Nephron progenitor cell (in vitro differentiated cells): Measurements from ENCODE around the gene PIK3CB.

Source experiments
- DNase-seq: peaks from one replicate; pipeline ENCODE4 v3.0.0; 2021
- H3K27ac Mint-ChIP-seq: 2 replicates; pipeline ENCODE4 v1.8.0; 2021; ENCODE audit warnings: mild to moderate bottlenecking, moderate library complexity, mixed read lengths
- H3K27me3 Mint-ChIP-seq: 2 replicates; pipeline ENCODE4 v1.8.0; 2021; ENCODE audit warnings: mild to moderate bottlenecking, low read depth, mixed read lengths; ENCODE audit not compliant: poor library complexity
- H3K36me3 Mint-ChIP-seq: 2 replicates; pipeline ENCODE4 v1.8.0; 2021; ENCODE audit warnings: low read depth, mixed read lengths
- H3K4me1 Mint-ChIP-seq: 2 replicates; pipeline ENCODE4 v1.8.0; 2021; ENCODE audit warnings: mixed read lengths
- H3K4me3 Mint-ChIP-seq: 2 replicates; pipeline ENCODE4 v1.8.0; 2021; ENCODE audit warnings: mild to moderate bottlenecking, moderate library complexity, mixed read lengths
- H3K9me3 Mint-ChIP-seq: 2 replicates; pipeline ENCODE4 v1.8.0; 2021; ENCODE audit warnings: mild to moderate bottlenecking, moderate library complexity, mixed read lengths
- TF ChIP-seq, protein P1 (sequence below): fragments of 200-600 bp; sonication (generic); IDR thresholded peaks from 2 replicates; pipeline ENCODE4 v1.5.0; 2021; ENCODE audit warnings: antibody characterized with exemption

The PIK3CB gene

DNA sequence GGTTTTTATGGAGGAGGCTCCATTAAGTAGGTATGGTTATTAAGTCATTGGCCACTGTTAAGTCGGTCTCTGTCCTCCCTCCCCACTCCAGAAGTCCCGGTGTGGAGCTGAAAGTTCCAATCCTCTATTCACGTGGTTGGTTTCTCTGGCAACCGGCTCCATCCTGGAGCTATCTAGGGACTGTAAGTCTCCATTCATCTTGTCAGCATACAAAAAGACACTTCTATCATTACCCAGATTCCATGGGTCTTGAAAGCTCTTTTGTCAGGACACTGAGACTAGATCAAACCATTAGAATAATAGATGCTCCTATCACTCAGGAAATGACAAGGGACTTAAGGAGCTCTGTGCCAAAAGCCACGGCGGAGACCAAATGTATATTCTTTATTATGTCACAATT lies 110.3 kb downstream of the PIK3CB start:
- no peaks in the 10 kb centered on the region for H3K36me3 Mint-ChIP-seq
- H3K4me1 Mint-ChIP-seq: peaks cover 14% of the 10 kb centered on the region
- H3K9me3 Mint-ChIP-seq: no peaks in the 10 kb centered on the region
- no peak overlapping the region for H3K27ac Mint-ChIP-seq
- no peak for DNase-seq
- no peaks in the 10 kb centered on the region for H3K27me3 Mint-ChIP-seq
- no peak overlapping the region for H3K4me3 Mint-ChIP-seq
- TF ChIP-seq, protein P1, sequence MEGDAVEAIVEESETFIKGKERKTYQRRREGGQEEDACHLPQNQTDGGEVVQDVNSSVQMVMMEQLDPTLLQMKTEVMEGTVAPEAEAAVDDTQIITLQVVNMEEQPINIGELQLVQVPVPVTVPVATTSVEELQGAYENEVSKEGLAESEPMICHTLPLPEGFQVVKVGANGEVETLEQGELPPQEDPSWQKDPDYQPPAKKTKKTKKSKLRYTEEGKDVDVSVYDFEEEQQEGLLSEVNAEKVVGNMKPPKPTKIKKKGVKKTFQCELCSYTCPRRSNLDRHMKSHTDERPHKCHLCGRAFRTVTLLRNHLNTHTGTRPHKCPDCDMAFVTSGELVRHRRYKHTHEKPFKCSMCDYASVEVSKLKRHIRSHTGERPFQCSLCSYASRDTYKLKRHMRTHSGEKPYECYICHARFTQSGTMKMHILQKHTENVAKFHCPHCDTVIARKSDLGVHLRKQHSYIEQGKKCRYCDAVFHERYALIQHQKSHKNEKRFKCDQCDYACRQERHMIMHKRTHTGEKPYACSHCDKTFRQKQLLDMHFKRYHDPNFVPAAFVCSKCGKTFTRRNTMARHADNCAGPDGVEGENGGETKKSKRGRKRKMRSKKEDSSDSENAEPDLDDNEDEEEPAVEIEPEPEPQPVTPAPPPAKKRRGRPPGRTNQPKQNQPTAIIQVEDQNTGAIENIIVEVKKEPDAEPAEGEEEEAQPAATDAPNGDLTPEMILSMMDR: no peak

DNA sequence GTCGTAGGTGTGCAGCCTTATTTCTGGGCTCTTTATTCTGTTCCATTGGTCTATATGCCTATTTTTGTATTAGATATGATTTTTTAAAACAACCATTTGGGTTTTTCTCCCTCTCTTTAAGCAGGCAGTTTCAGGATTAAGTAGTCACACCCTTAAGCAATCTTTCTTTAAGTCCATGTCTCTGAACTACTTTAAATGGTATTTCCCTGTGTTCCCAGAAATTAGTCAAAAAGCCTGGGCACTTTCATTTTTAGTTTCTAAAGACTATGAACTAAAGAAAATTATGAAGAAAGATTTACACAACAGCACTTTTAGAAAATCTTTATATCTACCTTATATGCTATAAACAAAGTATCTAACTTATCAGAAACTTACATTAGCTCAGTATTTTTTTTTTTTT lies 115.9 kb downstream of the PIK3CB start:
- no peaks in the 10 kb centered on the region for H3K4me1 Mint-ChIP-seq
- peaks cover 13% of the 10 kb centered on the region for H3K36me3 Mint-ChIP-seq
- no peak overlapping the region for H3K27ac Mint-ChIP-seq
- TF ChIP-seq, protein P1: no peak
- no peak for DNase-seq
- peaks cover 3% of the 10 kb centered on the region for H3K9me3 Mint-ChIP-seq
- H3K27me3 Mint-ChIP-seq: no peaks in the 10 kb centered on the region
- no peak overlapping the region for H3K4me3 Mint-ChIP-seq

DNA sequence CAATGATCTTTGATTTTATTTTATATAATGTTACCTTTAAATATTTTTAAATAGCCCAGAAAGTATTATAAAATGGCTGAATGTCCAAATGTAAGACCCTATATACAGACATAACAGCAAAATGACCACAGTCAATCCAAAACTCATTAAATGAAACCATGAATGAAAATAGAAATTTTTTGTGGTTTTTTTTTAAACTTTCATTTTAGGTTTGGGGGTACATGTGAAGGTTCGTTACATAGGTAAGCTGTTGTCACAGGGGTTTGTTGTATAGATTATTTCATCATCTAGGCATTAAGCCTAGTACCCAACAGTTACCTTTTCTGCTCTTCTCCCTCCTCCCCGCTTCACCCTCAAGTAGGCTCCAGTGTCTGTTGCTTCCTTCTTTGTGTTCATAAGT lies 117.4 kb downstream of the PIK3CB start:
- no peak overlapping the region for H3K27ac Mint-ChIP-seq
- no peaks in the 10 kb centered on the region for H3K27me3 Mint-ChIP-seq
- no peak for DNase-seq
- TF ChIP-seq, protein P1: no peak
- no peak overlapping the region for H3K4me3 Mint-ChIP-seq
- peaks cover 18% of the 10 kb centered on the region for H3K36me3 Mint-ChIP-seq
- peaks cover 3% of the 10 kb centered on the region for H3K9me3 Mint-ChIP-seq
- no peaks in the 10 kb centered on the region for H3K4me1 Mint-ChIP-seq

DNA sequence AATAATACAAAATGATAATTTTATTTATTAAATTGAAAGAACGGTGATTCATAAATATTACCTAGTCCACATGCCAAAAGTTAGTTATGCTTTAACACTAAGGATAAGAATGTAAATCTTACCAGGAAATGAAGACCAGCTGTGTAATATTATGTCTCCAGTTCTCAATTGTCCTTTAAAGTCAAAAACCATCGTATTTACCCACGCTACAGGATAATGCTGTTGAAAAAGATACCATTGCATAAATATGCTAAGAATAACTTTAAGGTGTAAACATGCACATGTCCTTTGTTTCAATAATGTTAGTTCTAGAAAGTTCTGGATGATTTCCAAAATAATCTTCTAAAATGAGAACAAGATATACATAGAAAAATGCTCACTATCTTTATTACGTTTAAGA lies 122.6 kb downstream of the PIK3CB start:
- Mint-ChIP-seq H3K36me3 (peaks cover 23% of the 10 kb centered on the region), H3K4me1 (no peaks in the 10 kb centered on the region), H3K27ac (no peak overlapping the region), H3K9me3 (no peaks in the 10 kb centered on the region), H3K4me3 (no peak overlapping the region), H3K27me3 (no peaks in the 10 kb centered on the region)
- TF ChIP-seq, protein P1: no peak
- no peak for DNase-seq

DNA sequence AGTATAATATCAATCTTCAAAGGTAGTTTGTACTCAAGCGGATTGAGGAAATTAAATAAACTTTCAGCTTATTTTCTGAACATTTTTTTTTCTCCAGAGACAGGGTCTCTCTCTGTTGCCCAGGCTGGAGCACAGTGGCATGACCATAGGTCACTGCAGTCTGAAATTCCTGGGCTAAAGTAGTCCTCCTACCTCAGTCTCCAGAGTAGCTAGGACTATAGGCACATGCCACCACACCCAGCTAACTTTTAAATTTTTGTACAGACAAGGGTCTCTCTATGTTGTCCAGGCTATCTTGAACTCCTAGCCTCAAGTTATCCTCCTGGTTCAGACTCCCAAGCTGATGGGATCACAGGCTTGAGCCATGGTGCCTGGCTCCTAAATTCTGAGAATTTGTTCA lies 129.1 kb downstream of the PIK3CB start:
- TF ChIP-seq, protein P1: no peak
- no peaks in the 10 kb centered on the region for H3K4me1 Mint-ChIP-seq
- H3K36me3 Mint-ChIP-seq: peaks cover 32% of the 10 kb centered on the region
- H3K27me3 Mint-ChIP-seq: no peaks in the 10 kb centered on the region
- H3K4me3 Mint-ChIP-seq: no peak overlapping the region
- no peaks in the 10 kb centered on the region for H3K9me3 Mint-ChIP-seq
- no peak overlapping the region for H3K27ac Mint-ChIP-seq
- DNase-seq: no peak

DNA sequence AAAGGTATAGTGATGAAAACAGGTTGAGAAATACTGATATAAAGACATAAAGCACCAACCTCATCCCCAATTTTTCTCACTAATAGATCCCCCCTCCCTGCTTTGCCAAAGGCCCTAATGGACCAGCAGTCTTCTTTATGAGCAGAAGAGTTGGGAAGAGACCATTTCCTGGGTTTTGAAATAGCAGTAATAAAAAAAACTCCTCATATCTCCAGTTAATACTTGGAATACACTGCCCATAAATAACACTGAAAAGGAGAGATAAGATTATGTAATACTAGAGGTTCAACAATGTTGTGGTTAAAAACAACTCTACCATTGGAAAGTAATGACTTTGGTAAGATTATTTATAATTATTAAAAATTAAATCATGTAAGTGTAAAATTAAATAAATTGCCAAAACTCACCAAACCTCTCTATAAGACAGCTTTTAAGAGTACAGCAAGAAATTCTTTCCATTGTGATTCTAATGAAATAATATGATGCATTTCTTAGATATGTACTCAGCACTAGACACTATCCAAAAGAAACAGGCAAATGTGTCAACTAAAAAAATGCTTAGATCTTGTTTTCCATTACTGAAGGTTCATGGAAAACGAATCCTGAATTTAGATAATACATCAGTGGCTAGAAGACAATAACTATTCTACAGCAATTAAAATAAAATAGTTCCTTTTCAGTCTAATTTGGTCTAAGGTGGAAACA lies 137.9 kb downstream of the PIK3CB start:
- Mint-ChIP-seq H3K9me3 (peaks cover 4% of the 10 kb centered on the region), H3K4me3 (no peak overlapping the region), H3K27ac (no peak overlapping the region), H3K4me1 (peaks cover 11% of the 10 kb centered on the region), H3K36me3 (peaks cover 28% of the 10 kb centered on the region), H3K27me3 (no peaks in the 10 kb centered on the region)
- TF ChIP-seq, protein P1: no peak
- DNase-seq: no peak
